Measurements from ENCODE around the gene ABCA2.

DNA sequence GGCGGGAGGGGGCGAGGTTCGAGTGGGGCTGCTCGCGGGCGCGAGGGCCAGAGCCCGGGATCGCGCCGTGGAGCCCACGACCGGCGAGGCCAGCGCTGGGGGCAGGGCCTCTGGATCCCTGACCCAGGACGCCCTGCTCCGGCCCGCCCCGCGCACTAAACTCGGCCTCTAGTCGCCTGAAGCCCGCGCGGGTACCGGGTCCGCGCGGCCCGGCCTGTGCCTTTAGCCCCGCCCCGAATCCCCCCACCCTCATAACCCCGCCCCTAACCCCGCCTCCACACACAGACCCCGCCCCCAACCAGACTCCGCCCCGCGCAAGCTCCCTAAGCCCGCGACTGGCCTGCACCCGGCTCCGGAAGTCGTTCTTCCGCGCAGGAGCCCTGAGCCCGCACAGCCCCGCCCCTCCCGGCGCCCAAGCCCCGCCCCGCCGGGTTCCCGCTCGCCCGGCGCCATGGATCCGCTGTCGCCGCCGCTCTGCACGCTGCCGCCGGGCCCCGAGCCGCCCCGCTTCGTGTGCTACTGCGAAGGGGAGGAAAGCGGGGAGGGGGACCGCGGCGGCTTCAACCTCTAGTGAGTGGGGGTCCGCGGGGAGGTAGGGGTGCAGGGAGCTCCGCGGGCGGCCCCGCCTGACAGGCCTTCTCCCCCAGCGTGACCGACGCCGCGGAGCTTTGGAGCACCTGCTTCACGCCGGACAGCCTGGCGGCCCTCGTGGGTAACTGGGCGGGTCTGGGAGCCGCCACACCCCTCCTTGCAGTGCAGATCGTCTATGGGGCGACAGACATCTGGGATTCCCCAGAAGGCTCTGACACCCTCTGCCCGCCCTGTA lies 35.8 kb downstream of the ABCA2 start, which contains the start of gene PAXX:
- TF ChIP-seq, protein P1, sequence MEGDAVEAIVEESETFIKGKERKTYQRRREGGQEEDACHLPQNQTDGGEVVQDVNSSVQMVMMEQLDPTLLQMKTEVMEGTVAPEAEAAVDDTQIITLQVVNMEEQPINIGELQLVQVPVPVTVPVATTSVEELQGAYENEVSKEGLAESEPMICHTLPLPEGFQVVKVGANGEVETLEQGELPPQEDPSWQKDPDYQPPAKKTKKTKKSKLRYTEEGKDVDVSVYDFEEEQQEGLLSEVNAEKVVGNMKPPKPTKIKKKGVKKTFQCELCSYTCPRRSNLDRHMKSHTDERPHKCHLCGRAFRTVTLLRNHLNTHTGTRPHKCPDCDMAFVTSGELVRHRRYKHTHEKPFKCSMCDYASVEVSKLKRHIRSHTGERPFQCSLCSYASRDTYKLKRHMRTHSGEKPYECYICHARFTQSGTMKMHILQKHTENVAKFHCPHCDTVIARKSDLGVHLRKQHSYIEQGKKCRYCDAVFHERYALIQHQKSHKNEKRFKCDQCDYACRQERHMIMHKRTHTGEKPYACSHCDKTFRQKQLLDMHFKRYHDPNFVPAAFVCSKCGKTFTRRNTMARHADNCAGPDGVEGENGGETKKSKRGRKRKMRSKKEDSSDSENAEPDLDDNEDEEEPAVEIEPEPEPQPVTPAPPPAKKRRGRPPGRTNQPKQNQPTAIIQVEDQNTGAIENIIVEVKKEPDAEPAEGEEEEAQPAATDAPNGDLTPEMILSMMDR (conservative IDR thresholded peaks at IDR 0.05 in 1 of 2, IDR thresholded peaks at IDR 0.05 in 1 of 2; ENCODE audit: extremely low read depth in 1 of 2, insufficient read depth in 1 of 2, low read depth in 1 of 2, low read length in 2 of 2): no peak
- no peak for TF ChIP-seq EZH2 (IDR thresholded peaks at IDR 0.05; ENCODE audit: borderline replicate concordance, low read length)
